Activated naive CD8-positive, alpha-beta T cell treated with anti-CD3 and anti-CD28 coated beads for 36 hours (primary cell): ENCODE results near the gene EPG5. TPM values are rescaled to one million over a fixed set of nuclear protein-coding genes. Genes with fewer than 3 reads are reported as not detected.

Experiments
- DNase-seq: peaks from one replicate; pipeline ENCODE4 v3.0.0; 2021
- H3K27ac Mint-ChIP-seq: one replicate; pipeline ENCODE4 v1.8.0; 2022; ENCODE audit warnings: mild to moderate bottlenecking, moderate library complexity, mixed read lengths
- H3K27me3 Mint-ChIP-seq: one replicate; pipeline ENCODE4 v1.8.0; 2022; ENCODE audit warnings: mild to moderate bottlenecking, mixed read lengths
- H3K36me3 Mint-ChIP-seq: one replicate; pipeline ENCODE4 v1.8.0; 2021; ENCODE audit warnings: mild to moderate bottlenecking, mixed read lengths
- H3K4me1 Mint-ChIP-seq: one replicate; pipeline ENCODE4 v1.8.0; 2021; ENCODE audit warnings: mixed read lengths
- H3K4me3 Mint-ChIP-seq: one replicate; pipeline ENCODE4 v1.8.0; 2022; ENCODE audit warnings: mild to moderate bottlenecking, moderate library complexity, mixed read lengths
- H3K9me3 Mint-ChIP-seq: one replicate; pipeline ENCODE4 v1.8.0; 2022; ENCODE audit warnings: mixed read lengths
- total RNA-seq, 2 experiments: library from RNA; stranded (reverse); gene quantifications; one replicate each; pipeline ENCODE4 v1.2.3, GENCODE V29; 2021

EPG5 gene
- total RNA-seq, 2 experiments from 2014 or later = 12.9 to 13.8 TPM

DNA sequence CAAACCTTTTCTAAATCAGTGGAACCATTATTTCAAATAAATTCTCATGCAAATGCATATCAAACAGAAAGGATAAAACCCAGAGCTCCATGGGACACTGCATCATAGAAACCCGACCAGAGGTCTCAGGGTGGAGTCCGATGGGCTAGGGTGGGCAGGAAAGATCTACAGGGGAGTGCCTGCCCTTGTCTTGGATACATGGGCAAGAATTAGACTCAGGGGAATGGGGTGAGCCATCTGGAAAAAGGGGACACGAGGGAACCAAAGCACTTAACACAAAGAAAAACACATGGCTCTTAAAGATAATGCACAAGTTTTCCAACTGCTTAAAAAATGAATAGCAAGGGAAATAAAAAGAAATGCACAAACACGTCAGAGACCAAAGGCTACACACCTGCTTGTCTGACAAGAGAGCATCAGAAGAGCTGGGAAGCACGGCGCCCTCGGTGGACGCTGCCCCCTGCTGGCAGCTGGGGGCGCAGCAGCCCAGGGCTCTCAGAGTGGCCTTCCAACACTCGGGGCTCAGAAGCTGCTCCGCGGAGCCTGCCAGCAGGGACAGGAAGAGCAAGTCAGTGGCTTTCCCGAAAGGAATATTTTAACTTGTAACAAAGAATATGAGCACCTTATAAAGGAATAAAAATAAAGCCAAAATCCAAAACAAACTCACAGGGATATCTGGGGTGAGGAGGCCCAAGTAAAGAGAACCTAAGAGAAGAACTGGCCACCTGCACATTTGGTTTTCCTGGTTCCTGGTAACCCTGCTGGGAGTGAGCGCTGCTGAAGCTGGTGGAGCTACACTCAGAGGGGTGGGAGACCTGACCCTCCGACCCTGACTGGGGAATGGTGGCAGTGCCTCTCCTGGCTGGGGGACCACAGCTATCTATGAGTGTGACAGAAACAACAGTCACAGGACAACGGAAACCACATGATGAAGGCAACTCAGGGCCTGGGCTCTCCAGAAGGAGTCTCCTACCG is 87.2 kb downstream of the EPG5 start:
- Mint-ChIP-seq H3K4me1 (peaks cover 18% of the 10 kb centered on the region), H3K36me3 (peaks cover 32% of the 10 kb centered on the region), H3K4me3 (no peak overlapping the region), H3K27ac (peak overlapping the region; percentile 32), H3K27me3 (no peaks in the 10 kb centered on the region), H3K9me3 (peaks cover 4% of the 10 kb centered on the region)
- peak; percentile 72 for DNase-seq

DNA sequence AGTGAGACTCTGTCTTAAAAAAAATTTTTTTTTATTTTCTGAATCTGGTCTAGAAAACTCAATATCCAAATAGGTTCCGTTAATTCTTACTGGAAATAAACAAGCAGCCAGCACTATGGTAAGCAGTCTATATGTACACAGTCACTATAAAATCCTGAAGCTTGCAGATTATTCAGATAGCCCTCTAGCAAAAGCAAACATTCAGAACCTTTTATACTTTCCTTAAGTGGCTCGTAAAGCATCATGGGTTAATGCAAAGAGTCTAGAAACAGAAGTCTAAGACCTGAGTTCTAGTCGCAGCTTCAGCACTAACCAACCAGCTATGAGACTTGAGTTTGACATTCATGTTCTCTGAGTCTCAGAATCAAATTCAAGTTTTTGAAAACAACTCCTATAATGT is 89.7 kb downstream of the EPG5 start:
- Mint-ChIP-seq H3K9me3 (peaks cover 14% of the 10 kb centered on the region), H3K4me1 (peaks cover 32% of the 10 kb centered on the region), H3K36me3 (peaks cover 55% of the 10 kb centered on the region), H3K4me3 (no peak overlapping the region), H3K27ac (no peak overlapping the region), H3K27me3 (no peaks in the 10 kb centered on the region)
- no peak for DNase-seq

DNA sequence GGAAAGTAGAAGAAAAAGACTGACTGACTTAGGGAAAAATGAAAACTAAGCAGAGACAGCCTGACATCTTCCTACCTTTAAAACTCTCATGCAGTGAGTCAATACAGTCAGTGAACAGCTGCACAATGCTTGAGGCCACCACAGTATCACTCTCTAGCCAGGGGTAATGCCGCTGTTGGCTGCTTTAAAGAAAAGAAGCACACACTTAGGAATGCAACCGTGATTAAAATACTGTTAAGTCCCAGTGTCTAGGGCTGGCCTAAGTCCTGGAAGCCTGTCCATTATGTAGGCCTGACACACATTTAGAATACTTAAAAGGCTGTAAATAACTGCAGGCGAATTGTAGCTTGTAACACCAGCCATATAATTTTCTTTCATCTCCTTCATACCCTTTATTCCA is 91.0 kb downstream of the EPG5 start:
- H3K27ac Mint-ChIP-seq = no peak overlapping the region
- peaks cover 16% of the 10 kb centered on the region for H3K9me3 Mint-ChIP-seq
- H3K36me3 Mint-ChIP-seq = peaks cover 64% of the 10 kb centered on the region

DNA sequence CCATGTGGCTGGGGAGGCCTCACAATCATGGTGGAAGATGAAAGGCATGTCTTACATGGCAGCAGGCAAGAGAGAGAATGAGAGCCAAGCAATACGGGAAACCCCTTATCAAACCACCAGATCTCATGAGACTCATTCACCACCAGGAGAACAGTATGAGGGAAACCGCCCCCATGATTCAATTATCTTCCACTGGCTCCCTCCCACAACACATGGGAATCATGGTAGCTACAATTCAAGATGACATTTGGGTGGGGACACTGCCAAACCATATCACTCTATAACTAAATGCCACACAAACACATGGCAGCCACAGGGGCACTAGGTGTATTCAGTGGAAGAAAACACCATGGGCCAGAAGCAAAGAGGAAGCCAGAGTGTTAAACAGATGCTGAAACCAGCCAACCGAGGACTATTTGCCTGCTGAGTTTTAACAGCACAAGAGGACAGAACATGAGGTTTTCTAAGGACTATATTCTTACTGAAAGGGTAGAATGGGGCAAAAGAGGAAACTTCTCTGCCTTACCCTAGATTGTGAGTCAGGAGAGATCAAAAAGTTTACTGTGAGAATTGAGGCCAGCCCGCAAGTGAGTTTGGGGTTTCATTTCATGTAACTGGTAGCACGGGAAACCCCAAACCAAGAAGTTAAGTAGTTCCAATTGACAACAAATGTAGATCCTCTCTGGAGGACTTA is 92.5 kb downstream of the EPG5 start:
- Mint-ChIP-seq H3K27me3 (no peaks in the 10 kb centered on the region), H3K9me3 (peaks cover 16% of the 10 kb centered on the region), H3K4me1 (peaks cover 29% of the 10 kb centered on the region), H3K4me3 (peak overlapping the region; percentile 56), H3K27ac (peak overlapping the region; percentile 95), H3K36me3 (peaks cover 70% of the 10 kb centered on the region)
- peak; percentile 73 for DNase-seq

More for the DNA sequence above, 91.0 kb downstream of the EPG5 start:
- no peak for DNase-seq
- Mint-ChIP-seq H3K4me3 (no peak overlapping the region), H3K4me1 (peaks cover 38% of the 10 kb centered on the region), H3K27me3 (no peaks in the 10 kb centered on the region)

DNA sequence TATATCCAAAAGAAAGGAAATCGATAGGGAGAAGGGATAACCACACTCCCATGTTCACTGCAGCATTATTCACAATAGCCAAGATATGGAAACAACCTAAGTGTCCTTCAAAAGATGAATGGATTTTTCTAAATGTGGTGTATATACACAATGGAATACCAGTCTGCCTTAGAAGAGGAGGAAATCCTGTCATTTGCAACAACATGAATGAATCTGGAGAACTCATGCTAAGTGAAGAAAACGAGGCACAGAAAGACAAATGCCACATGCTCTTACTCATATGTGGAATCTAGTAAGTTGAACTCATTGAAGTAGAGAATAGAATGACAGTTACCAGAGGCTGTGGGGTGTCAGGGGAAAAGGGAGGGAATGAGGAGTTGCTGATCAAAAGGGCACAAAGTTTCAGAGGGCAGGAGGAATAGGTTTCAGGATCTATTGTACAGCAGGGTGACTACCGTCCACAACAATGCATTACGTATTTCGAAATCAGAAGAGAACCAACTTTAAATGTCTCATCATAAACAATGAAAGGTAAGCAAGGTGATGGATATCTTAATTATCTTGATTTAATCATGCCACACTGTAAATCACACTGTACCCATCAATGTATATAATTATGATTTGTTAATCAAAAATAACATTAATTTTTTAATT is 95.6 kb downstream of the EPG5 start:
- H3K4me3 Mint-ChIP-seq = no peak overlapping the region
- peaks cover 16% of the 10 kb centered on the region for H3K9me3 Mint-ChIP-seq
- no peak overlapping the region for H3K27ac Mint-ChIP-seq
- peaks cover 76% of the 10 kb centered on the region for H3K36me3 Mint-ChIP-seq
- peaks cover 31% of the 10 kb centered on the region for H3K4me1 Mint-ChIP-seq
- no peak for DNase-seq
- no peaks in the 10 kb centered on the region for H3K27me3 Mint-ChIP-seq

DNA sequence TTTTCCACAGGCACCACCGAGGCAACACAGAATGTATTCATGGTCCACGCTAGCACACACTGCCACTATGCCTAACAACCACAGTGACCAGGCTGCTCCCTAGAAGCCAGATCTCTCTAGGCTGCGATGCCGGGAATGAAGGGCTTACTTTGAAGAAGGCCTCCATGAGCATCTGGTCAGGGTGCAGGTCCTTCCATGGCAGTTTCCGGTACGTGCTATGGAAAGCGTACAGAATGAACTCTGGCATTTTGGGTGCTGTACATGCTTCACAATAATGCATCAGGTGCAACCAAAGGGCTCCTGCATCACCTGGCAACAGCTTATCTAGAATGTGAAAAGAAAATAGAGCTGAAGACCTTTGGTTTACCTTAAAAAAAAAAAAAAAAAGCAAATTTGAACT is 96.7 kb downstream of the EPG5 start:
- Mint-ChIP-seq H3K9me3 (peaks cover 15% of the 10 kb centered on the region), H3K4me1 (peaks cover 29% of the 10 kb centered on the region), H3K27ac (no peak overlapping the region), H3K4me3 (no peak overlapping the region), H3K36me3 (peaks cover 77% of the 10 kb centered on the region), H3K27me3 (no peaks in the 10 kb centered on the region)
- DNase-seq = no peak

DNA sequence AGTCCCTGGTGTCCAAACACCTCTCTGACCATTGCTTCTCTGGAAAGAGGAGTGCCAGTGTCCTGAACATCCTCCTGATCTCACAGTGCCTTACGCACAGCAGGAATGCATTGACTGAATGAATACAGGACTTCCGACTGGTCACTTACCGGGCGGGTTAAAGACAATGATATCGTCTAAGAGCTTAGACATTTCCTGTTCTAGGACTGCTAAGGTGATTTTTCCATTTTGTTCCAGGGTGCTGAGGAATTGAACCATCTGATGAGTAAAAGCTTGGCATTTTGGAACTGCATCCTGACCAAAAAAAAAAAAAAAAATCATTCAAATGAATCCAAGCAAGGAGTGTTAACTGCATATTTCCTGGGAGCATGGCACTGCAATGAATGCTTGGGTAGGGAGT is 101.7 kb downstream of the EPG5 start:
- Mint-ChIP-seq H3K27me3 (no peaks in the 10 kb centered on the region), H3K4me1 (peaks cover 14% of the 10 kb centered on the region), H3K4me3 (no peak overlapping the region), H3K9me3 (peaks cover 4% of the 10 kb centered on the region), H3K36me3 (peaks cover 59% of the 10 kb centered on the region), H3K27ac (no peak overlapping the region)
- DNase-seq = no peak

DNA sequence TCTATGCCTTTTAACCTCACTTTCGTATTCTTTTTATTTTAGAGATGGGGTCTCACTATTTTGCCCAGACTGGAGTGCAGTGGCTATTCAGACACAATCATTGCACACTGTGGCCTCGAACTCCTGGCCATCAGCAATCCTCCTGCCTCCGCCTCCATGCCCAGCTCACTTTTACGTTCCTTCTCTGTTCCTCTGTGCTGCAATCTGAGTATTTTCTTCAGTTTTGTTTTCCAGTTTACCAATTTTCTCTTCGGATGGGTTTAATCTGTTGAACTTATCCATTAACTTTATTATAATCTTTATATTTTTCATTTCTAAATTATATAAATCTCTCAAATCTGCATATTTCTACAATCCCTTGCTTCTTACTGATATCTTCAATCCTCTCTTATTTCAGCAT is 103.0 kb downstream of the EPG5 start:
- H3K36me3 Mint-ChIP-seq = peaks cover 50% of the 10 kb centered on the region
- peaks cover 4% of the 10 kb centered on the region for H3K9me3 Mint-ChIP-seq
- H3K4me3 Mint-ChIP-seq = no peak overlapping the region
- DNase-seq = no peak
- H3K27ac Mint-ChIP-seq = no peak overlapping the region
- peaks cover 8% of the 10 kb centered on the region for H3K4me1 Mint-ChIP-seq
- no peaks in the 10 kb centered on the region for H3K27me3 Mint-ChIP-seq

DNA sequence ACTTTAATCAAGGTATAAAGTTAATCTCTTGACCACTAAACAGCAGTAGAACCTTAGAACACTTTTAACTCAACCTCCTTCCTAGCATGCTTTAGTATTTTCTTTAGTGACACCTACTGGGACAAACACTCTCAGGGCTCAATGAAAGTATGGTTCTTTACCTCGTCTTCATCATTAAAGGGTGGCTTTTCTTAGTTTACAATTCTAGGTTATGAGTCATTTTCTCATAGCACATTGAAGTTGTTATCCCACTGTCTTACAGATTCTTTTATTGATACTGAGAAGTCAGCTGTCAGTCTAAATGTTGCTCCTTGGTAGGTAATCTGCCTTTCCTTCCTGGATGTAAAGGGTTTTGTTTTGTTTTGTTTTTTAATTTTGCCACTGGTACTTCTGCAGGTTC is 103.7 kb downstream of the EPG5 start:
- H3K4me1 Mint-ChIP-seq = peaks cover 8% of the 10 kb centered on the region
- DNase-seq = no peak
- H3K9me3 Mint-ChIP-seq = peaks cover 4% of the 10 kb centered on the region
- H3K27me3 Mint-ChIP-seq = no peaks in the 10 kb centered on the region
- no peak overlapping the region for H3K4me3 Mint-ChIP-seq
- peaks cover 50% of the 10 kb centered on the region for H3K36me3 Mint-ChIP-seq
- H3K27ac Mint-ChIP-seq = no peak overlapping the region

DNA sequence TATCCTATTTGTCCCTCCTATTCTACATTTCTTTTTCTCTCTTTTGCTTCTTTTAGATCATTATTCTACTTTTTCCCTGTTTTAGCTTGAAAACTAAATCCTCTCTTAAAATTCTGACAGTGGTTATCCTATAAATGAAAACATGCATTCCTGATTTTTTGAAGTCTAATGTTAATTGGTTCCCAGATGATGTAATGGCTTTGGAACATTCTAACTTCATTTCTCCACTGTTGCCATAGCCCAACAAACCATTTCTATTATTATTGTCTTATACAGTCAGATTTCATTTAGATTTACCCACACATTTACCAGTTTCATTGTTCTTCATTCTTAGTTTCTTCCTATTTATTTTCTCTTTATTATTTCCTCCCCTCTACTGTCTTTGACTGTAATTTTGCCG is 105.2 kb downstream of the EPG5 start:
- Mint-ChIP-seq H3K4me3 (no peak overlapping the region), H3K27me3 (no peaks in the 10 kb centered on the region), H3K4me1 (peaks cover 8% of the 10 kb centered on the region), H3K9me3 (peaks cover 4% of the 10 kb centered on the region), H3K27ac (no peak overlapping the region), H3K36me3 (peaks cover 49% of the 10 kb centered on the region)
- DNase-seq = no peak

DNA sequence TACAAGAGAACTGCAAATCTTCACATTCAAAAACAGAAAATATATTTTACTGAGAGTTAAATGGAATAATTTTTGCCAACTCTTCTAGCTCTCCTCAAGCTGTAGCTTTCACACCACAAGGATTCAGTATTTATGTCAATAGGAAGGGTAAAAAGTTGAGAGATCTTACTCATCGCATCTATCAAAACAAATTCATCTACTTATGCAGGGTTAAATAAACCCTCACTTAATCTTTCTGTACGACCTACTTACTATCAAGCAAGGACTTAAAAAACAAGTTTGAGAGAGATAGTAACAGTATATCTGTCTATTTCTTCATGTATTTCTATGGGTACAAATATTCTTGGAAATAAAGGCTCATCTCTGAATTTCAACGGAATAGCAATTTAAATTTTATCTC is 106.2 kb downstream of the EPG5 start:
- Mint-ChIP-seq H3K27ac (no peak overlapping the region), H3K27me3 (no peaks in the 10 kb centered on the region), H3K9me3 (peaks cover 4% of the 10 kb centered on the region), H3K36me3 (peaks cover 41% of the 10 kb centered on the region), H3K4me3 (no peak overlapping the region), H3K4me1 (peaks cover 8% of the 10 kb centered on the region)
- no peak for DNase-seq

DNA sequence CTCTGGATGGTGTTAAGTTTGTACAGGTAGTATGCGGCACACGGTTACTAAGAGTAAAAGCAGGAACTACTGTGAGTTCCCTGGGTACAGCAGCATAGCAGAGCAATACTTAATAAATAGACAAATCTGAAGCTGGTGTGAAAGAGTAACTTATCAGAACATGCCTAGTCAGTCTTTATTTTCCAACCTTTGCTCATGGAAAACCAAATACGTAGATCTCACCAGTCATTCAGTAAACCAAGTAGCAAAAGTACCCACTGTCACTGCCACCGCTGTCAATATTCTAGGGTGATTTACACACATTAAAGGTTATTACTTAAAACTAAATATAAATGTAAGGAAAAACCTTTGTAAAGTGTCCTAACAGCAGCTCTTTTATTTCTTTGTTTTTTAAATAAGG is 106.6 kb downstream of the EPG5 start:
- Mint-ChIP-seq H3K4me3 (no peak overlapping the region), H3K27me3 (no peaks in the 10 kb centered on the region), H3K9me3 (peaks cover 4% of the 10 kb centered on the region), H3K4me1 (peaks cover 8% of the 10 kb centered on the region), H3K36me3 (peaks cover 36% of the 10 kb centered on the region), H3K27ac (no peak overlapping the region)
- DNase-seq = no peak

DNA sequence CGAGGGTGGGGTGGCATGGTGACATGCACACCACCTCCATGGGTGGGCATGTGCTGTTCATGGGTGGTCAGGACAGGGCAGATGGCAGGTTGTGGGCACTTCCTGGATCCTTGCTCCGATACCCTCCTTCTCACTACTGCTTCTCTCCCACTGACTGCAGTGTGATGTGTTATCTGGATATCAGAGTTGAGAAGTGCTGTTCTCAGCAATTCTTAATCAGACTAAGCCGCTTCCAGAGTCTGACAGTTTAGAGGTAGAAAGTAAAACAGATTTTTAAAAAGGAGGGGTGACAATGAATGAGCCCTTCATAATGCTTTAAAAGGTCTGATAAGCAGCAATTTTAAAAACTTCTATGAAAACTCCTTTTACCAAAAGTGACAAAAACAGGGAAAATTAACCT is 107.8 kb downstream of the EPG5 start:
- no peak overlapping the region for H3K27ac Mint-ChIP-seq
- H3K9me3 Mint-ChIP-seq = peaks cover 4% of the 10 kb centered on the region
- no peaks in the 10 kb centered on the region for H3K27me3 Mint-ChIP-seq
- H3K4me3 Mint-ChIP-seq = no peak overlapping the region
- H3K4me1 Mint-ChIP-seq = peaks cover 8% of the 10 kb centered on the region
- no peak for DNase-seq
- peaks cover 25% of the 10 kb centered on the region for H3K36me3 Mint-ChIP-seq

DNA sequence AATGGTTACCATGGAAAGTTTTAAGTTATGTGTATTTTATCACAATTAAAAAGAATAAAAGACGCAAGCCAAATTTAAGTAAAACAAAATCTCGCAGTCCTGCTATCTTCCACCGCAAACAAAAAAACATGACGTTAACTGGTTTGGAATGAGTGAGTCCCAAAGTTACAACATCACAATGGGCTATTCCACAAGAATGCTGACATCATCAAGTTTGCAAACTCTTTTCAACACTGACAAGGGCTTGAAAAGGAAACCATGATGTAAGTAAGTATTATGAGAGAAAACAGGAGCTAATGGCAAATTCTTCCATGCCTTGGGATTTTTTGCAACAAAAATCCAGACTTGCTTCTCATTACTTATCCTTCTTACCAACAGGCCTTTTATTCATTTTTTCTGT is 110.6 kb downstream of the EPG5 start:
- no peaks in the 10 kb centered on the region for H3K9me3 Mint-ChIP-seq
- no peak overlapping the region for H3K4me3 Mint-ChIP-seq
- peaks cover 16% of the 10 kb centered on the region for H3K36me3 Mint-ChIP-seq
- H3K27ac Mint-ChIP-seq = no peak overlapping the region
- DNase-seq = no peak
- no peaks in the 10 kb centered on the region for H3K4me1 Mint-ChIP-seq
- no peaks in the 10 kb centered on the region for H3K27me3 Mint-ChIP-seq

DNA sequence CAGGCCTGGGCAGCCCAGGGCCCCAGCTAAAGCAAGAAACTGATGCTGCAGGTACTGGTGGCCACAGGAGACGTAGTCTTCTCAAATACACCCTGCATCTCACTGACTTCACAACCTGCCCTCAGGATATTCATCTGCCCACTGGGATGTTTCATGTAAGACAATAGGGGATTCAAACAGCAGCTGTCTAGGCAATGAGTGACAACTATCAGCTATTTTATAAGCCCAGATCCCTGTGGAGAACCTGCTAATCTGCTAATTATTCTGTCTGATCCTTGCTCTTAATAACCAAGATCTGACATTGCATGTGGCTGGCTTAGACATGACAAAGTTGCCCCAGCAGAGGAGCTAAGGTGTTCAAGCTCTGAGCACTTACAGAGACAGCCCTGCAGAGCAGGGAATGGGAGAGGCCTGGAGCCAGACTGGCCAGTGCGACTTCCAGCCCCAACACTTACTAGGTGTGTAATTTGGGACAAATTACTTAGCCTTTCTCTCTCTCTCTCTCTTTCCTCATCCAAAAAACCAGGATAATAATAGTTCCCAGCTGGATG is 113.0 kb downstream of the EPG5 start:
- Mint-ChIP-seq H3K4me1 (peaks cover 7% of the 10 kb centered on the region), H3K9me3 (no peaks in the 10 kb centered on the region), H3K4me3 (no peak overlapping the region), H3K27me3 (no peaks in the 10 kb centered on the region), H3K36me3 (peaks cover 20% of the 10 kb centered on the region), H3K27ac (no peak overlapping the region)
- DNase-seq = no peak
